OCI-M2 (cell line): ENCODE data around the gene SH2D4B.

Experiments
- DNase-seq: peaks from one replicate; lab custom pipeline; 2025; ENCODE audit not compliant: unreplicated experiment; lab: John Stamatoyannopoulos, UW

Gene SH2D4B

GRCh38 chr10:80674809-80675208 is 137.1 kb downstream of the SH2D4B start:
- DNase-seq, result no peak

- DNase-seq, result no peak
Observed at GRCh38 chr10:80681142-80681541, 143.4 kb downstream of the SH2D4B start.

GRCh38 chr10:80684259-80684658 is 146.6 kb downstream of the SH2D4B start:
- DNase-seq, result no peak

GRCh38 chr10:80685355-80685754 is 147.7 kb downstream of the SH2D4B start:
- no peak for DNase-seq

GRCh38 chr10:80686734-80687475 is 149.2 kb downstream of the SH2D4B start:
- DNase-seq, result no peak

GRCh38 chr10:80687476-80687789 is 149.7 kb downstream of the SH2D4B start:
- no peak for DNase-seq

GRCh38 chr10:80690434-80690833 is 152.7 kb downstream of the SH2D4B start:
- DNase-seq, result no peak

- no peak for DNase-seq
Observed at GRCh38 chr10:80691441-80691840, 153.7 kb downstream of the SH2D4B start.

GRCh38 chr10:80693565-80693964 is 155.9 kb downstream of the SH2D4B start:
- DNase-seq, result no peak

- no peak for DNase-seq
Observed at GRCh38 chr10:80694930-80695329, 157.2 kb downstream of the SH2D4B start.
